NOMO-1 treated with dmso at 0.1 percent for 144 hours (cell line): ENCODE measurements around the gene SMARCB1.

Experiments
- DNase-seq: peaks from one replicate; lab custom pipeline; 2025; ENCODE audit not compliant: unreplicated experiment; lab: John Stamatoyannopoulos, UW

Gene SMARCB1

GRCh38 chr22:23801238-23801821 is 14.6 kb downstream of the SMARCB1 start:
- no peak for DNase-seq

- no peak for DNase-seq
Observed at GRCh38 chr22:23801886-23802377, 15.2 kb downstream of the SMARCB1 start.

- no peak for DNase-seq
Observed at GRCh38 chr22:23803001-23803819, 16.4 kb downstream of the SMARCB1 start.

GRCh38 chr22:23804781-23805291 is 18.1 kb downstream of the SMARCB1 start:
- DNase-seq: no peak

GRCh38 chr22:23806837-23807236 is 20.1 kb downstream of the SMARCB1 start:
- DNase-seq: no peak

- no peak for DNase-seq
Observed at GRCh38 chr22:23812378-23812777, 25.6 kb downstream of the SMARCB1 start.

GRCh38 chr22:23815541-23816155 is 28.9 kb downstream of the SMARCB1 start:
- no peak for DNase-seq

GRCh38 chr22:23816156-23816976 is 29.6 kb downstream of the SMARCB1 start:
- DNase-seq: no peak

GRCh38 chr22:23817146-23817545 is 30.4 kb downstream of the SMARCB1 start:
- DNase-seq: no peak

GRCh38 chr22:23818541-23818940 is 31.8 kb downstream of the SMARCB1 start:
- no peak for DNase-seq

GRCh38 chr22:23820748-23821211 is 34.0 kb downstream of the SMARCB1 start:
- DNase-seq: no peak

GRCh38 chr22:23822101-23822671 is 35.4 kb downstream of the SMARCB1 start:
- no peak for DNase-seq

- DNase-seq: no peak
Observed at GRCh38 chr22:23823331-23823791, 36.6 kb downstream of the SMARCB1 start.

GRCh38 chr22:23824476-23825245 is 37.9 kb downstream of the SMARCB1 start:
- DNase-seq: no peak

GRCh38 chr22:23825246-23825905 is 38.6 kb downstream of the SMARCB1 start:
- DNase-seq: no peak

- no peak for DNase-seq
Observed at GRCh38 chr22:23826510-23827350, 40.0 kb downstream of the SMARCB1 start.

- DNase-seq: no peak
Observed at GRCh38 chr22:23827351-23827995, 40.7 kb downstream of the SMARCB1 start.
